Transverse colon (tissue), 4 donors: ENCODE data around the gene ZBTB7C.

Experiments
- CTCF ChIP-seq, 5 experiments: fragments of 200-600 bp in 3 of 5; fragments of 450-650 bp in 2 of 5; sonication (generic) in 3 of 5; IDR thresholded peaks; 1 replicate in 2 of 5; 2 replicates in 3 of 5; pipeline ENCODE4 v1.5.1; 2016 to 2017; ENCODE audit warnings: antibody characterized with exemption in 5 of 5, inconsistent platforms in 3 of 5, mild to moderate bottlenecking in 2 of 5, moderate library complexity in 1 of 5
- POLR2AphosphoS5 ChIP-seq, 3 donors: sonication (generic); formaldehyde crosslinking; IDR thresholded peaks; one replicate each; pipeline ENCODE4 v1.6.1; 2016; ENCODE audit warnings: antibody characterized with exemption in 3 of 3

DNA sequence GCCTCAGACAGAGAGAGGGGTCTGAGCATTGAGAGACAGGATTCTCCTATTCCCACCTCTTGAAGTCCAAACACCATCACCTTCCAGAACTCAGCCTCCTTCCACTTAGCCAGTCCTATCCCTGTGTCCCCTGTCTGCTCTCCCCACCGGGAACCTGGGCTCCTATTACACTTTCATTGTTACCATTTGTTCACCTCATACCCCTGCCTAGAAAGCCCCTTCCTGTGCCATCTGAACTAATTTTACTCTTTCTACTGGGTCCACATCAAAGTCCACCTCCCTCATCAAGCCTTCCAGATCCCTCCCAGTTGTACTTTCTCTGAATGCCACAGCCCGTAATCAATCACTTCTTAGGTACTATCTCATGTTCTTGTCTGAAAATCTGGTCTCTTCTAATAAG is 220.6 kb downstream of the ZBTB7C start:
- TF ChIP-seq POLR2AphosphoS5 (IDR thresholded peaks at IDR 0.05) (no peak), CTCF (IDR thresholded peaks at IDR 0.05) (no peak)
